LHCN-M2 (cell line): ENCODE data around the gene ZNF770. TPM values are rescaled to one million over a fixed set of nuclear protein-coding genes. Genes with fewer than 3 reads are reported as not detected.

Source experiments
- DNase-seq: peaks from one replicate; pipeline ENCODE4 v3.0.0-alpha.2; 2012; ENCODE audit warnings: low read depth
- polyA plus RNA-seq: library from polyadenylated mRNA; unstranded; fragments of >200 nt; gene quantifications from one replicate; pipeline ENCODE4 v1.2.1, GENCODE V29; 2012; ENCODE audit warnings: missing spikeins
- total RNA-seq: library from RNA; depleted of rRNA; stranded (reverse); fragments of >200 nt; gene quantifications from 2 replicates; pipeline ENCODE4 v1.2.3, GENCODE V29; 2014; rRNA removed

Gene ZNF770, protein sequence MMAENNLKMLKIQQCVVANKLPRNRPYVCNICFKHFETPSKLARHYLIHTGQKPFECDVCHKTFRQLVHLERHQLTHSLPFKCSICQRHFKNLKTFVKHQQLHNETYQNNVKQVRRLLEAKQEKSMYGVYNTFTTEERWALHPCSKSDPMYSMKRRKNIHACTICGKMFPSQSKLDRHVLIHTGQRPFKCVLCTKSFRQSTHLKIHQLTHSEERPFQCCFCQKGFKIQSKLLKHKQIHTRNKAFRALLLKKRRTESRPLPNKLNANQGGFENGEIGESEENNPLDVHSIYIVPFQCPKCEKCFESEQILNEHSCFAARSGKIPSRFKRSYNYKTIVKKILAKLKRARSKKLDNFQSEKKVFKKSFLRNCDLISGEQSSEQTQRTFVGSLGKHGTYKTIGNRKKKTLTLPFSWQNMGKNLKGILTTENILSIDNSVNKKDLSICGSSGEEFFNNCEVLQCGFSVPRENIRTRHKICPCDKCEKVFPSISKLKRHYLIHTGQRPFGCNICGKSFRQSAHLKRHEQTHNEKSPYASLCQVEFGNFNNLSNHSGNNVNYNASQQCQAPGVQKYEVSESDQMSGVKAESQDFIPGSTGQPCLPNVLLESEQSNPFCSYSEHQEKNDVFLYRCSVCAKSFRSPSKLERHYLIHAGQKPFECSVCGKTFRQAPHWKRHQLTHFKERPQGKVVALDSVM
- total RNA-seq, result 21.6 and 22.9 TPM in 2 replicates
- polyA plus RNA-seq, result 5.0 TPM

DNA sequence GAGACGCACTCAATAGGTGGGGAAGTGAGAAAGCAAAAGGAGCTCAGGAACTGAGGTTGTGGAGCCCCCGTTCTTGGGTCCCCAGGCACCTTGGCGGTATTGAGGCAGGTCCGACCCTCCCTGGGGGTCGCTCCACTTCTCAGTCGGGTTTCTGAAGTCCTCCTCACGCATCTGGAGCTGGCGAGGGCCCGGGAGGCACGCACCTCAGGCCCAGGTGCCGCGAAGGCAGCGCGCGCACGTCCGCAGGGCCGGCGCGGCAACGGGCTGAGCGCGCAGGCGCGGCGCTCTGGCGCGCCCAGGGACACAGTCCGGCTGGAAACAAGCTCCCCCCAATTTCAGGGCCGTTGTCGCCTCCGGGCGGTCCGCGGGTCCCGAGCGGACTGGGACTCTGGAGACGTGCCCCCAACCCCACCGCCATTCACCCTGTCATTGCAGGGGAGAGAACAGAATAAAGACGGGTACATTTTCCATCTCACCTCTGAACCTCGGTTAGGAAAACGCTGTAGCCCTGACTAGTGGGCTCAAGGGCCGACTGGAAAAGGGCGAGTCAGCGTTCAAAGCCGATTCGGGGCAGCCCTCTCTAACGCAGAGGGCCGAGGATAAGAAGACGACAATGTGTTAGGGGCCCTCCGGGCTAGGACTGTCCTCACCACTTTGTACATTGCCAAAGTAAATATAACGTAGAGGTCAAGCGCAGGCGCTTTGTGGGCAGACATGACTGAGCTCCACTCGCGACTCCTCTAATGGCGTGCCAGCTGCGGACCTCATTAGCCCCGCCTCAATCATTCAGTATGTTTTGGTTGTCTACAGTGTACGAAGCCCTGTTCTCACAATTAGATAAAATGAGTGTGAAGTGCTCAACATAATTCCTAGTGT, at the start of gene ZNF770:
TSS of gene ZNF770 (minus strand) at position 261 of the 876 bp plus-strand sequence. CDS start 4,853 bp downstream, outside the sequence.
- DNase-seq, result peak; percentile 68

GRCh38 chr15:35028235-35028984, 40.3 kb upstream of the ZNF770 start:
- DNase-seq, result peak; percentile 14

DNA sequence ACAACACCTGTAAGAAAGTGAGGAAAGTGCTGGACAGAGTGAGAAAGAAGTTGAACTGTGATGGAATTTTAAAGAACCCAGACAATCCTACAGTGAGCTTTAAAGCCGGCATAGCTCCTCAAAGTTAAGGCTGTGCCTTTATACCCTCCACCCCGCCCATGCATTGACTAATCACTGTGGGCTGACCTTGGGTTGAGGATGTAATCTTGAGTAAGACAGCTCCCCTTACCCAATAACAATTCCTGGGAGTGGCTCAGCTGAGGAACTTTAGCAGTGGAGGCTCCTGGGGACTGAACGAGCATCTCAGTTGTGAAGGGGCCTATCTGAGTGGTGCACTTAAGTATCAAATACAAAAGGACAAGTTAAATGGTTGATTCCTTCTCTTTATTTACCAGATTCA, 35.7 kb upstream of the ZNF770 start:
- DNase-seq, result no peak

DNA sequence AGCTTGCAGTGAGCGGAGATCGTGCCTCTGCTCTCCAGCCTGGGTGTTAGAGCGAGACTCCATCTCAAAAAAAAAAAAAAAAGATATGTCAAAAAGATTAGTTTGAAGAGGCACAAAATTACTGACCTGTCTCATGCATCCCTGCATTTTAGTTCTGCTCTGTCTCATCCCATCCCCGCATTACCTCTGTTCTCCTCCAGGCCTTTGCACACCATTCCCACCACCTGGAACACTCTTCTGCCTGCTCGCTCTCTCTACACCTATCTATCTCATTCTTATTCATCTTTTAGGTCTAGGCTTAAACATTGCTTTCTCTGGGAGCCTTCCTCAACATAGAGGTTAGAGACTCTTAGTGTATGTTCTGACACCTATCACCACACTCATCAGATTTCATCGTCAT, 32.9 kb upstream of the ZNF770 start:
- DNase-seq, result no peak

- DNase-seq, result no peak
These were observed 31.6 kb upstream of the ZNF770 start for GRCh38 chr15:35019404-35020327.

GRCh38 chr15:35014241-35014640, 26.2 kb upstream of the ZNF770 start:
- DNase-seq, result no peak

DNA sequence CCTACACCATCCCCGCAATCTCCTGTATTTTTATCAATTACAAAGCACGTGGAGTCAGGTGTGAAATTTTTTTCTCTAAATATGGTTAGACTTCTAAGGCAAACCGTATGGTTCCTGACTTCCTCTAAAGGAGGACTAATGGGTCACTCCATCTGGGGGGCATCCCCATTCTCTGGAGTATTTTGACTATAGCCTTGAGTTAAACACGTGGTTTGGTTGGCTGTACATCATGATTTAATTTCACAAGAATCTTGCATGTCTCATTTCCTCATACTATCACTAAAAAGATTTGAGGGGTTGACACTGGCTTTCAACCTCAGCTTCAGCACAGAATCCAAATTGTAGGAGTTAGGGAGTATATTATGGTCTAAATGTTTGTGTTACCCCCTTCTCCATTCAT, 25.3 kb upstream of the ZNF770 start:
- DNase-seq, result no peak

GRCh38 chr15:35007397-35007796, 19.3 kb upstream of the ZNF770 start:
- DNase-seq, result no peak

GRCh38 chr15:35005933-35006332, 17.8 kb upstream of the ZNF770 start:
- DNase-seq, result no peak

DNA sequence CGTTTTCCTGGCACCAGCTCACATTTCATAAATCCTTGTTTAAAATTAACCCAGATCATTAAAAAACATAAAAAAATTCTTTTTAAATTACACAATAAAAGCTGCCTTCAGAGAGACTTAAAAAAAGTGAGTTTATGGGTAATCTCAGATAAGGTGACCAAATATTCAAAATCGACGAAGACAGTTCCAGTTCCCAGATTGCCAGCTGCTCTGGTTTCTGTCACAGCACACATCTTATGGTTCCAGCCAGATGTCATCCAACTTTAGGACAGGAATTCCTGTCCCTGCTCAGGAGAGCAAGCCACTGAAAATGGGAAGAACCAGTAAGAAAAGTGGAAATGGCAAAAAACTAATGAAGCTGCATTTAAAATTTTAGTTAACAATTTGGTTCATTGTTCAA, 15.8 kb upstream of the ZNF770 start:
- DNase-seq, result no peak

DNA sequence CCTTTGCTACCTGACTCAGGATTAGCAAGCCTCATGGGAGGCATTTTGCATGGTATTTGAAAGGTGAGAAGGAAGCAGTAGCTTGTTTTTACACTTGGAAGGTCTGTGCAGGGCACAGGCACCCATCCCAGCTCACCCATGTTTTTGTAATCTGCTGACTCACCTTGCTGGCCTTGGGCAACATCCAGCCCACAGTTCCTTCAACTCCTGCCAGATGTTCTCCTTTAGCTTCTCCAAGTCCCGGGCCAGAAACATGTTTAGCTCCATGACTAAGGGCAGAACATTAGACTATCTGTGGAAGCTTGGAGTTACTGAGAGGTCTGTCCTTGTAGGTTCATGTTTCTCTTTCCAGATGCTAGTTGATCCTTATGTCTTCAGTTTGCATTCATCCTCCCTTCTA, 12.4 kb upstream of the ZNF770 start:
- DNase-seq, result peak; percentile 71

GRCh38 chr15:34999906-35000305, 11.8 kb upstream of the ZNF770 start:
- no peak for DNase-seq

GRCh38 chr15:34994925-34995324, 6.8 kb upstream of the ZNF770 start:
- DNase-seq, result no peak

GRCh38 chr15:34993877-34994276, 5.8 kb upstream of the ZNF770 start:
- no peak for DNase-seq

GRCh38 chr15:34993412-34993811, 5.3 kb upstream of the ZNF770 start:
- no peak for DNase-seq

DNA sequence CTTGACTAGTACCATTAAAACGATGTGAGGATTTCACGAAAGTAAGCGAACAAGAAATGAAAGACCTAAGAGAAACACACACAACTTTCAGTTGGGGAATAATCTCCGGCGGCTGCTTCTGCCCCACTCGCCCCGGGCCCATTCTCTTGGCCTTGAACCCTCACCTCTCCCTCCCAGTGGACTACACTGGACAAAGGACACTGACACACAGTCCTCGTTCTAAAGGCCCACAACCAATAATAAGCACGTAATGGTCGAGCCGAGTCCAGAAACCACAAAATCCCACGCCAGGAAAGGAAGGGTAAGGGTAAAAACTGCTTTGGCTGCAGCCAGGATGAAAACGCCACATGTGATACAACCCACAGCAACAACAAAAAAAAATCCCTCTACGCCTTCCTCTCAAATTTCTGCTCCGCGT, 469 bp downstream of the ZNF770 start:
- DNase-seq, result no peak

GRCh38 chr15:34986771-34987480, 1.2 kb downstream of the ZNF770 start:
- DNase-seq, result no peak

GRCh38 chr15:34986326-34986725, 1.8 kb downstream of the ZNF770 start:
- no peak for DNase-seq

- no peak for DNase-seq
These were observed 3.0 kb downstream of the ZNF770 start for GRCh38 chr15:34984889-34985630.
